HCT116 (cell line): ENCODE measurements around the gene CAGE1. TPM values are rescaled to one million over a fixed set of nuclear protein-coding genes. Genes with fewer than 3 reads are reported as not detected.

Source experiments
- ATAC-seq: fragments of 200-7000 bp; cut with Tn5 transposase; 2 replicates; pipeline ENCODE4 v1.9.1; 2020; ENCODE audit warnings: mild to moderate bottlenecking, moderate library complexity
- BruUV-seq: library from RNA; stranded (reverse); fragments of 400-500 nt; replicated peaks from 2 replicates; lab custom pipeline; 2021; lab: Mats Ljungman, UMichigan
- CTCF ChIA-PET: fragments of 300-600 bp; sonication (Branson Sonifier 250); formaldehyde crosslinking; loops from one replicate; lab custom pipeline; 2021; ENCODE audit warnings: antibody characterized with exemption; lab: Charles Lee
- POLR2A ChIA-PET: fragments of 300-600, 350-600 bp; sonication (Branson Sonifier 250); formaldehyde crosslinking; loops from one replicate; lab custom pipeline; 2021; ENCODE audit warnings: antibody characterized with exemption; lab: Charles Lee
- RAD21 ChIA-PET, 2 experiments: fragments of 300-600 bp; sonication (Branson Sonifier 250); formaldehyde crosslinking; loops; one replicate each; lab custom pipeline; 2023; ENCODE audit warnings: low total read pairs in 2 of 2; ENCODE audit not compliant: uncharacterized antibody in 2 of 2, unreplicated experiment in 2 of 2, low non-redundant PET in 1 of 2; lab: Charles Lee
- DNase-seq: peaks from one replicate; pipeline ENCODE4 v3.0.0-alpha.2; 2010; ENCODE audit warnings: low read depth, low spot score
- H2AFZ ChIP-seq: fragments of 200-600 bp; shearing (Covaris generic), sonication (generic); 2 replicates; pipeline ENCODE4 v1.6.1; 2017; ENCODE audit warnings: low read depth, mixed run types, mixed read lengths, antibody characterized with exemption, low read length; ENCODE audit not compliant: poor library complexity, severe bottlenecking
- H3K27ac ChIP-seq: 2 replicates; pipeline ENCODE4 v1.5.1; 2012; ENCODE audit warnings: low read depth, low read length
- H3K27me3 ChIP-seq: fragments of 200-600 bp; sonication (generic); 2 replicates; pipeline ENCODE4 v1.6.1; 2016; ENCODE audit warnings: mixed run types, low read length, mixed read lengths; ENCODE audit not compliant: insufficient read depth
- H3K36me3 ChIP-seq, 2 experiments: fragments of 200-500 bp in 1 of 2; fragments of 200-600 bp in 1 of 2; sonication (Bioruptor generic) in 1 of 2; sonication (generic) in 1 of 2; 2 replicates each; pipeline versions ENCODE4 v1.5.1 to v1.6.1; 2014 to 2016; ENCODE audit warnings: low read length in 2 of 2, inconsistent platforms in 1 of 2, mixed read lengths in 1 of 2, mixed run types in 1 of 2; ENCODE audit not compliant: insufficient read depth in 2 of 2, control insufficient read depth in 1 of 2
- H3K4me1 ChIP-seq, 2 experiments: fragments of 200-600 bp in 1 of 2; sonication (generic) in 1 of 2; 2 replicates each; pipeline versions ENCODE4 v1.5.1 to v1.6.1; 2012 to 2017; ENCODE audit warnings: low read length in 2 of 2, inconsistent platforms in 1 of 2, mild to moderate bottlenecking in 1 of 2, mixed read lengths in 1 of 2, mixed run types in 1 of 2, moderate library complexity in 1 of 2; ENCODE audit not compliant: insufficient read depth in 2 of 2, control insufficient read depth in 1 of 2
- H3K4me2 ChIP-seq: fragments of 200-600 bp; sonication (generic); 2 replicates; pipeline ENCODE4 v1.6.1; 2017; ENCODE audit warnings: mixed run types, low read length, mixed read lengths
- H3K4me3 ChIP-seq, 2 experiments: fragments of 200-600 bp in 1 of 2; sonication (generic) in 1 of 2; replicated peaks in 1 of 2; 2 replicates each; pipeline ENCODE4 v1.5.1; 2011 to 2016; ENCODE audit warnings: low read length in 2 of 2, control low read depth in 1 of 2, low read depth in 1 of 2, mild to moderate bottlenecking in 1 of 2, mixed read lengths in 1 of 2, mixed run types in 1 of 2
- H3K79me2 ChIP-seq: fragments of 200-600 bp; sonication (generic); 2 replicates; pipeline ENCODE4 v1.6.1; 2017; ENCODE audit warnings: mild to moderate bottlenecking, mixed run types, low read length, moderate library complexity, mixed read lengths; ENCODE audit not compliant: insufficient read depth
- H3K9ac ChIP-seq: fragments of 200-600 bp; sonication (generic); 2 replicates; pipeline ENCODE4 v1.6.1; 2016; ENCODE audit warnings: low read length, mixed read lengths
- H3K9me2 ChIP-seq: fragments of 200-600 bp; sonication (generic), shearing (Covaris generic); 2 replicates; pipeline ENCODE4 v1.6.1; 2017; ENCODE audit warnings: mixed run types, mild to moderate bottlenecking, moderate library complexity; ENCODE audit not compliant: insufficient read depth
- H3K9me3 ChIP-seq, 2 experiments: fragments of 200-500 bp in 1 of 2; fragments of 200-600 bp in 1 of 2; sonication (Bioruptor generic) in 1 of 2; sonication (generic) in 1 of 2; 2 replicates each; pipeline ENCODE4 v1.6.1; 2014 to 2017; ENCODE audit warnings: low read length in 2 of 2, mixed read lengths in 2 of 2, inconsistent platforms in 1 of 2, low read depth in 1 of 2, mild to moderate bottlenecking in 1 of 2, mixed run types in 1 of 2, moderate library complexity in 1 of 2; ENCODE audit not compliant: control insufficient read depth in 1 of 2, insufficient read depth in 1 of 2
- H4K20me1 ChIP-seq: fragments of 200-600 bp; sonication (generic), shearing (Covaris generic); 2 replicates; pipeline ENCODE4 v1.6.1; 2017; ENCODE audit warnings: mixed run types, mild to moderate bottlenecking, moderate library complexity; ENCODE audit not compliant: insufficient read depth
- EGR1 ChIP-seq: IDR thresholded peaks from 2 replicates; pipeline ENCODE4 v1.6.1; 2012; ENCODE audit warnings: low read depth
- EZH2 ChIP-seq: fragments of 200-600 bp; sonication (generic); IDR thresholded peaks from 2 replicates; pipeline ENCODE4 v1.6.1; 2017; ENCODE audit warnings: antibody characterized with exemption, mixed run types
- FOSL1 ChIP-seq: IDR thresholded peaks from 2 replicates; pipeline ENCODE4 v1.6.1; 2012; ENCODE audit warnings: low read depth
- JUND ChIP-seq: IDR thresholded peaks from 2 replicates; pipeline ENCODE4 v1.6.1; 2012
- SIN3A ChIP-seq: IDR thresholded peaks from 2 replicates; pipeline ENCODE4 v1.6.1; 2012; ENCODE audit warnings: low read depth
- SP1 ChIP-seq: IDR thresholded peaks from 2 replicates; pipeline ENCODE4 v1.6.1; 2012; ENCODE audit warnings: low read depth
- SRF ChIP-seq: IDR thresholded peaks from 2 replicates; pipeline ENCODE4 v1.6.1; 2012; ENCODE audit warnings: low read depth
- YY1 ChIP-seq: IDR thresholded peaks from 2 replicates; pipeline ENCODE4 v1.6.1; 2011; ENCODE audit warnings: low read length, low read depth, moderate library complexity, mild to moderate bottlenecking; ENCODE audit not compliant: insufficient replicate concordance; ENCODE audit errors: extremely low read depth
- ZFX ChIP-seq: fragments of 450-650 bp; IDR thresholded peaks from 2 replicates; pipeline ENCODE4 v1.6.1; 2017
- intact Hi-C: fragments of 100-400 bp; cut with micrococcal nuclease; formaldehyde crosslinking; loops from 2 replicates; pipeline ENCODE4 v1.10.0; 2022
- total RNA-seq: library from RNA; stranded (reverse); gene quantifications from one replicate; pipeline ENCODE4 v1.2.1, GENCODE V29; 2021; ENCODE audit not compliant: unreplicated experiment
- TF ChIP-seq, protein P1 (sequence below), 3 experiments: fragments of 200-600 bp in 1 of 3; sonication (generic) in 1 of 3; IDR thresholded peaks in 2 of 3; conservative IDR thresholded peaks in 1 of 3; 2 replicates each; pipeline ENCODE4 v1.5.1; 2012 to 2017; ENCODE audit warnings: low read depth in 2 of 3, low read length in 2 of 3, antibody characterized with exemption in 1 of 3, borderline replicate concordance in 1 of 3, control low read depth in 1 of 3, mild to moderate bottlenecking in 1 of 3, mixed read lengths in 1 of 3, mixed run types in 1 of 3, moderate library complexity in 1 of 3; ENCODE audit not compliant: insufficient read depth in 1 of 3

CAGE1 gene
- total RNA-seq, 1 experiment from 2014 or later, result 0.20 TPM

DNA sequence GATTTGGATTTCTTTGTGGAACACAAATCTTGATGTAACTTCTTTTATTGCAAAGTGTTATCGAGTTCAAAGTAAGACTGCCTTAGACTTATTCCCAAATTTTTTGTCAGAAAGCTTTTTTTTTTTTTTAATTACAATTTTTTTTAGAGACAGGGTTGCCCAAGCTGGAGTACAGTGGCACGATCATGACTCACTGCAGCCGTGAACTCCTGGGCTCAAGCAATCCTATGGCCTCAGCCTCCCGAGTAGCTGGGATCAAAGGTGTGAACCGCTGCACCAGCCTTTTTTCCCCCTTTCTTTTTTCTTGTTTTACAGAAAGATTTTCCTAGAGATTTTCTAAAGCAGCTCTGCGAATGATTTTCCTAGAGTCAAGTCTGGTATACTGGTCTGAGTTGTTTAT lies 2.9 kb upstream of the CAGE1 start:
- no TSS peak for BruUV-seq
- ATAC-seq, result no peak
- no peak overlapping the region for H2AFZ ChIP-seq
- H3K9me2 ChIP-seq, result no peaks in the 10 kb centered on the region
- ChIA-PET CTCF (no interaction called here), RAD21 (no interaction called here), POLR2A (no interaction called here)
- H3K4me2 ChIP-seq, result no peak overlapping the region
- no peaks in the 10 kb centered on the region for H3K9me3 ChIP-seq
- H3K27ac ChIP-seq, result no peak overlapping the region
- intact Hi-C loops, result loop anchor here (5.0 kb wide), 1 partner anchor 715 kb away; no protein-coding TSS in a partner anchor
- no peak overlapping the region for H3K4me3 ChIP-seq
- DNase-seq, result no peak
- no peak overlapping the region for H3K9ac ChIP-seq
- no peaks in the 10 kb centered on the region for H3K27me3 ChIP-seq
- H3K79me2 ChIP-seq, result peaks cover 57% of the 10 kb centered on the region
- H4K20me1 ChIP-seq, result no peaks in the 10 kb centered on the region
- H3K36me3 ChIP-seq, result peaks cover 22 to 35% of the 10 kb centered on the region in 2 experiments; a peak in 3 of 4 replicates
- H3K4me1 ChIP-seq, result peaks cover 5 to 21% of the 10 kb centered on the region in 2 experiments; a peak in 3 of 4 replicates
- TF ChIP-seq YY1 (no peak), SRF (no peak), SIN3A (no peak), EGR1 (no peak), FOSL1 (no peak), SP1 (no peak), ZFX (no peak), EZH2 (no peak), JUND (no peak)
- TF ChIP-seq, all 23 proteins: peak for 0

- no peak for TF ChIP-seq EGR1
- TF ChIP-seq, protein P1, sequence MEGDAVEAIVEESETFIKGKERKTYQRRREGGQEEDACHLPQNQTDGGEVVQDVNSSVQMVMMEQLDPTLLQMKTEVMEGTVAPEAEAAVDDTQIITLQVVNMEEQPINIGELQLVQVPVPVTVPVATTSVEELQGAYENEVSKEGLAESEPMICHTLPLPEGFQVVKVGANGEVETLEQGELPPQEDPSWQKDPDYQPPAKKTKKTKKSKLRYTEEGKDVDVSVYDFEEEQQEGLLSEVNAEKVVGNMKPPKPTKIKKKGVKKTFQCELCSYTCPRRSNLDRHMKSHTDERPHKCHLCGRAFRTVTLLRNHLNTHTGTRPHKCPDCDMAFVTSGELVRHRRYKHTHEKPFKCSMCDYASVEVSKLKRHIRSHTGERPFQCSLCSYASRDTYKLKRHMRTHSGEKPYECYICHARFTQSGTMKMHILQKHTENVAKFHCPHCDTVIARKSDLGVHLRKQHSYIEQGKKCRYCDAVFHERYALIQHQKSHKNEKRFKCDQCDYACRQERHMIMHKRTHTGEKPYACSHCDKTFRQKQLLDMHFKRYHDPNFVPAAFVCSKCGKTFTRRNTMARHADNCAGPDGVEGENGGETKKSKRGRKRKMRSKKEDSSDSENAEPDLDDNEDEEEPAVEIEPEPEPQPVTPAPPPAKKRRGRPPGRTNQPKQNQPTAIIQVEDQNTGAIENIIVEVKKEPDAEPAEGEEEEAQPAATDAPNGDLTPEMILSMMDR (IDR thresholded peaks at IDR 0.05 in 2 of 3, conservative IDR thresholded peaks at IDR 0.05 in 1 of 3; ENCODE audit: borderline replicate concordance in 1 of 3, insufficient read depth in 1 of 3, low read depth in 2 of 3, low read length in 2 of 3), result no peak
- no peaks in the 10 kb centered on the region for H3K27me3 ChIP-seq
- no peaks in the 10 kb centered on the region for H4K20me1 ChIP-seq
- H3K4me3 ChIP-seq, result peak overlapping the region; percentile 91 to 96; a peak in 3 of 4 replicates
- H3K9me3 ChIP-seq, result no peaks in the 10 kb centered on the region
- intact Hi-C loops, result loop anchor here (5.0 kb wide), 1 partner anchor 714 kb away; no protein-coding TSS in a partner anchor
- H3K9me2 ChIP-seq, result no peaks in the 10 kb centered on the region
- 0 out of 2 replicates have a peak overlapping the region, but pooled peaks have one; percentile 83 for H3K9ac ChIP-seq
- H2AFZ ChIP-seq, result no peak overlapping the region
- peak overlapping the region; percentile 91 for H3K4me2 ChIP-seq
- BruUV-seq, result no TSS peak
- ATAC-seq (no peak), DNase-seq (no peak)
- H3K36me3 ChIP-seq, result peaks cover 11 to 35% of the 10 kb centered on the region in 2 experiments; a peak in 3 of 4 replicates
- RAD21 ChIA-PET, result no interaction called here
- H3K79me2 ChIP-seq, result peaks cover 57% of the 10 kb centered on the region
- no peak overlapping the region for H3K27ac ChIP-seq
- CTCF ChIA-PET, result no interaction called here
- peaks cover 5 to 21% of the 10 kb centered on the region in 2 experiments; a peak in 3 of 4 replicates for H3K4me1 ChIP-seq
- POLR2A ChIA-PET, result no interaction called here
These were observed 1.6 kb upstream of the CAGE1 start for GRCh38 chr6:7391151-7391550.
